ENCODE data around the gene GFRA4.

Gene GFRA4

DNA sequence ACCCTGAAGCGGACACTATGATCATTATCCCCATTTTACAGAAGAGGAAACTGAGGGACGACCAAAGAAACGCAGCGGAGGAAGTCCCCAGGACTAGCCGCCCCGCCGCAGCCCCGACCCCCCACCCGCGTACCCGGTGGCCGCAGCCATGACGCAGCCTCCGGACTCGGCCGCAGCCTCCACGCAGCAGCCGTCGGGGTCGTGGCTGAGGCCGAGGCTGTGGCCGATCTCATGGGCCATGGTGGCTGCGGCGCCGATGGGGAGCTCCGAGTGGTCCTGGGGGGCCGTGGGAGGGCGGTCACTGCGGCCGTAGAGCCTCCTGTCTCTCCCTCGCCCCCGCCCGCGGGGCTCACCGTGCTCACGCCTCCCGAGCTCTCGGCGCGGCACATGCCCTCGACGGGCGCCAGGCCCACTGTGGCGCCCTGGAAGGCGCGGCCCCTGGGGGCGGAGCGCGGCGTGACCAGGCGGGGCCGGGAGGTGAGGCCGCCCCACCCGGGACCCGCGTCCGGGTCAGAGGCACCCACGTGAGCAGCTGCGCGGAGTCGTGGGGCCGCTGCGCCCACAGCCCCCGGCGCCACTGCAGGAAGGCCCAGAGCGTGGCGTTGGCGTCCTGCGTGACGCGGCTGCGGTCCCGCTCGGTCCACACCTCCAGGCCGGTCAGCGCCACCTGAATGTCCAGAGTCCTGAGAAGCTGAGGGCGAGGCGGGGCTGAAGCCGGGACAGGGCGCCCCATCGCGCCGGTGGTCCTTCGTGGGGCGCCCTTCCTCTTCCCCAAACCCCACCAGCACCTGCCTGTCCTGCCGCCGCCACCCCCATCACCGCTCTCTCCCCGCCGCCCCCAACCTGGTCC lies 10.2 kb upstream of the GFRA4 start:
- DNase-seq: no peak

DNA sequence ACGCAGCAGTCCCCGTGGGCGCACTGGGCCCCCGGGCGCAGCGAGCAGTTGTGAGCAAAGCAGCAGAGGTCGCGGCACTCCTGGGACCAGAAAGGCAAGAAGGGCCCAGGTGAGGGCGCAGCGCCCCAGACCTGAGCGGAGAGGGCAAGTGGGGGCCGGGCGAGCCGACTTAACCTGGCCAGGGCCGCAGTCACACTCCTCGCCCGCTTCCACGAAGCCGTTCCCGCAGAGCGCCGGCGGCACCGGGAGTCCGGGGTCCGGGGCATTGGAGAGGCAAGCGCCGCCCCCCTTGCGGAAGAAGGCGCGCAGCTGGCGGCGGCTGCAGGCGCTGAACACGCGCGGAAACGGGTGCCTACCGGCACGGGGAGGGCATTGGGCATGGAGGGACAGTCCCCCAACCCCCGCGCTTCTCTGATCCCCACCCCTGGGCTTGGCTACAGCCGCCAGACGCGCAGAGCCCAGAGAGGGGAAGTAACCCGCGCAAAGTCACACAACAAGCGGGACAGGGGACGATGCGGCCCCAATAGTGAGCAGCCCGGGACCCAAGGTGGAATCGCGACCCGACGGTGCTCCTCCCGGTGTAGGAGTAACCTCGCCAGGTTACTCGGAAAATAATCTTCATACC lies 9.5 kb upstream of the GFRA4 start:
- DNase-seq: no peak

DNA sequence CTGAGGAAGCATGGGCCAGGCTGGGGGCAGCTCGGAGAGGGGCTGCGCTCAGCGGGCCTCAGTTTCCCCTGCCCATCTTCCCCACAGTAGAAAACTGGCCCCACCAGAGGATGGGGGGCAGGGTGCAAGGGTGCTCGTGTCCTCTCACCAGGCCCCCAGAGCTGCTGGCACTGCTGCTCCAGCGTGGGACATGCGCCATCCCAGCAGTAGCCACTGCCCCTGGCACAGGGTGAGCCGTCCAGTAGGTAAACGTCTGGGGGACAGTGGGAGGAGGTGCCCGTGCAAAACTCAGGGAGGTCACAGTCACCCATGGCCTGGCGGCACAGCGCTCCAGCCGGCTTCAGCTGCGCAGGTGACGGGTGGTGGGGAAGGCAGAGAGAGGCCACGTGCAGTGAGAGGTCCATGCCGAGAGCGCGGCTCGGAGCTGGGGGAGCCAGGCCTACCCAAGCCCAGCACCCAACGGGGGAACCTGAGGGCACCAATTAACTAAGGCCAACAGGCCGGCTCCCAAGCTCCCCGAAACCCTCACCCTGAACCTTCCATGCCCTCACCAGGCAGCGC lies 8.9 kb upstream of the GFRA4 start:
- no peak for DNase-seq

DNA sequence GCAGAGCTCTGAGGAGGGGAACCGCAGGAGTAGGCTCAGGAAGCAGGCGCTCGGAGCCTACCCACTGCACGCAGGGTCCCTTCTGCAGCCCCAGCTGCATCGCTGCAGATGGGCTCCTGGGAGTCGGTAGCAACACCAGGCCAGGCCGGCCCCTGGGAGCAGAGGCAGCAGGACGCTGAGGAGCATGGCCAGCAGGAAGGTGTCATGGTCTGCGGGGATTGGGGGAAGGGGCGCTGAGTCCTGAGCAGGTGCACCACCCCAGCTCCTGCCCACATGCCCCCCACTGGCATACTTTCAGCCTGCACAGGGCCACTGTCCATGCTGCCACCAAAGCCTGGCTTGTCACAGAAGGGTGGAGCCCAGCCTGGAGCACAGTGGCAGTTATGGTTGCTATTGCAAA lies 7.7 kb upstream of the GFRA4 start:
- DNase-seq: no peak

DNA sequence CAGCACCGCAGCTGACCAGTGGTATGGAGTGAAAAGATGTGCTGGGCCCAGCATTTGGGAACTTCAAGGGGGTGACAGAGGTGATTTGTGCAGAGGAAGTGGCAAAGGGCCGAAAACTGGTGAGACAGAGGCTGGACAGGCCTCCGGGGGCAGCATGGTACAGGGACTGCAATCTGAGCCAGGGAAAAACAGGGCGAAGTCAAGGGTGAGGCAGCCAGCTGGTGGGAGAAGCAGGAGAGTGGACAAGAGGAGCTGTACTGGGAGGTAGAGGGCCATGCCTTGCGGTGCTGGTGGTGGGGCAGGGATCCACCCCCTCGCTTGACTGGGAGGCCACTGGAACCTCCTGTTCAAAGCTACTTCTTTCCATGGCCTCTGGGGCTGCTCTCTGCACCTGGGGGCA lies 7.3 kb upstream of the GFRA4 start:
- no peak for DNase-seq

DNA sequence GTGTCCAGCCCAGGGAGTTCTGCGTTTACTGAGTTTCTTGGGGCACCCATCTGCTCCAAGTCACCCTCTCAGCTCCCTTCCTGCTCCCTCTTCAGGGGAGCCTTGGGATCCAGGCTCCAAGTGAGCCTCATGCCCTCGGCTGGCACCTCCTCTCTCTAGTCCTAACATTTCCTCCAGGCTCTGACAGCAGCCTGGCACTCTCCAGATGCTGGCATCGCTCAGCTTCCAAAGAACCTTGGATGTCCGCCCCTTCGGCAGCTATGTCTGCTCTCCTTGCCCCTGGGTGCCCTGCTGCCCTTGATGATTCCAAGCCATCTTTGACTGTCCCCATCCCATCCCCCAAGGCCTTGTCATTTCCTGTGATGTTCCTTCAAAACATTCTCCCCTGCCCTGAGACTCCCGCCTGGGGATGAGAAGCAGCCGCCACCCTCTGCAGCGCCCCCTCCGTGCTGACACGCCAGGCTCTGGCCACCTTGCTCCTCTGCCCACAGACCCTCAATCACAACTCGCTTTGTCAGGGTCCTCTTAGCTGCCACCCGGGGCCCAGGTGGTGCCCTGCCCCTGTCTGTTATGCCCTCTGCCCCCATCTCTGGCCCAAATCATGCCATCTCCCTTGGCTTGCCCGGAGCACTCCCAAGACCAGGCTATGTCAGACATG lies 6.6 kb upstream of the GFRA4 start:
- no peak for DNase-seq

DNA sequence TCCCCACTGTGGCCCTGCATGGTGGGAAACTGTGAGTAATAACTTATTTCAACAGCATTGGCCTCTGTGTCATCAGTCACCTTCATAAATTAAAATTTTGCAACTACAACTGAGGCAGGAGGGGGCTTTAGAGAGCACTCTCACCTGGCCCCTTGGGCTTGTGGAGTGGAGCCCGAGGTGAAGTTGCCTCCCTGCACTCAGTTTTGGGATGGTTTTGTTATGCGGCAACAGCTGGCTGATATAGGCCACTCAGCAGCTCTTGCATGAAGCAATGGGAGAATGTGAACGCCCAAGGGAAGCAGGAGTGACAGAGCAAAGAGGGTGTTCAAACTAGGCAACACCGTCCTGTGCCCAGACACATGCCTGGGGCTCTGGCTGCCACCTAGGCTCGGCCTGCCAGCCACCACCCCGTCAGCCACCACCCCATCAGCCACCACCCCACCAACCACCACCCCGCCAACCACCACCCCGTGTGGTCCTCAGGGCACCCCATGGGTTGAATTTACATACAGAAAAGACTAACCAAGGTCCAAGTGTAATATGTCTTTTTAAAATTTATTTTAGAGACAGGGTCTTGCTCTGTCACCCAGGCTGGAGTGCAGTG lies 4.3 kb upstream of the GFRA4 start:
- no peak for DNase-seq

DNA sequence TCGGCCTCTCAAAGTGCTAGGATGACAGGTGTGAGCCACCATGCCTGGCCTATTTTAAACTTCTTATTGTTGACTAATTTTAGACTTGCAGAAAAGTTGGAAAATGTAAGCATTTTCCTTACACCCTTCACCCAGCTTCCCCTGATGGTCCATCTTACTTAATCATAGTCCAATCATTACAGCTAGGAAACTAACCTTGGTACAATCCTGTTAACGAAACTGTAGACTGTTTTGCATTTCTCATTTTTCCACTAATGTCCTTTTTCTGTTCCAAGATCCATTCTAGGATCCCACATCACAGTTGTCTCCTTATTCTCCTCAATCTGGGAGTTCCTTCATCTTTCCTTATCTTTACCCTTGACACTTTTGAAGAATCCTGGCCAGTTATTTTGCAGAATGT lies 659 bp upstream of the GFRA4 start:
- DNase-seq: no peak

DNA sequence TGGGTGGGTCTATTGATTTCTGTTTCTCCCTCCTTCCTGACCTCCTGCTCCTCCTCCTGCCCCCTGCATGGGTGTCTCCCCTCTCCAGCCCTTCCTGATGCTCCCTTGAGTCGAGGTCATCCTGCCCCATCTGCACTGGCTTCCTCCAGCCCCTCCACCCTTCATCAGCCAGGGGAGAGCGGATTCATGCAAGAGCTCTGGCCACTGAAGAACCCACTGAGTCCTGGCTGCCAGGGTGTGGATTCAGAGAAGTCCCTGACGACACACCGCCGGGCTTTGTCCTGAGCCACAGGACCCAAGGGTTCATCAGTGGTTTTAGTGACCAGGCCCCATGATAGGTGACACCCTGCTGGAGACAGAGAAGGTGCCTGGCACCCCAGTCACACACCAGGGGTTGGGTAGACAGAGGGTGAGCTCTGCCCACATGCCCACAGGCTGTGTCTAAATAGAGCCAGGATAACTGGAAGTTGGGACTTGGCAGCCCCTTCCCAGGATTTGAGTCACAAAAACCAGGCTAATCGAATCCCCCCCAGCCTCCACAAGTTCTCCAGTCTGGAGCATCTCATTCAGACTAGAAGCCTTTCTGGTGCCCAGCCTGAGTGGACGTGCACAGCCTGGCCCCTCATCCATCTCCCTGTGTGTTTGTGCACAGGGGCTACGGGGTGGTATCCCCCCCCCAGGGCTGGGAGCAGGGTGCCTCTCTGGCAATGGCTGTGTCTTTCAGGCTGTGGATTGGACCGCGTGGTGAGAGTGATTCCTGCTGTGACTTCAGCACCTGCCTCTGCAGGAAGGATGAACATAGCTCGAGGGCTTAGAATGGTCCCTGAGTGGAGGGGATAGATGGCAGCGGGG lies 1.2 kb downstream of the GFRA4 start:
- no peak for DNase-seq

DNA sequence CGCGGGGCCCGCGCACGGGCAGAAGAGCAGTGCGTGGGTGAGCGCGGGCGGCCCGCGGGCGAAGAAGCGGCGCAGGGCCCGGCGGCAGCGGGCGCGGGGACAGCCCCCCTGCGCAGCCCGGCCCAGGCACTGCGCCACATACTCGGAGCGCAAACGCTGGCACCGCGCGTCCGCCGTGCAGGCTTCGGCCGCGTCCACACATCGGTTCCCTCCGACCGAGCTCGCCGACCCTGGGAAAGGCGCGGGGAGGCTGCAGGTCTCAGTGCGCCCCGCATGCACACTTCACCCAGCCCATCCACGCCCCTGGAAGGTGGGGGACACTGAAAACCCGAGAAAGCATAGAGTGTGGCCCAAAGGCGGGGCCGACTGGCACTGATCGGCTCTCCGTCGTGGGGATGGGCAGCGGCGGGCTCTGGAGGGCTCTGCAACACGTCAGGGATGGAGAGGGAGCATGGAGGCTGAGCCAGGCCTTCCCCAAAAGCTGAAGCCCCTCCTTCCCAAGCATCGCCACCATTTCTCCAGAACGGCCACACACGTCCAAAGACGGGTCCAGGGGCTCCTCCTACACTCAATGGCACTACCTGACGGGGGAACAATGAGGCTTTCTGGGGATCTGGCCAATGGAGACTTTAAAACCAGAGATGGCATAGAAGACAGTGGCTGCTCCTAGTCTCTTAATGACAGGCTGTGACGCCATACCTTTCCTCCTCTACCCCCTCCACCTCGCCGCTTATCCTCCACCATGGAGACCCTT lies 2.0 kb downstream of the GFRA4 start:
- no peak for DNase-seq

DNA sequence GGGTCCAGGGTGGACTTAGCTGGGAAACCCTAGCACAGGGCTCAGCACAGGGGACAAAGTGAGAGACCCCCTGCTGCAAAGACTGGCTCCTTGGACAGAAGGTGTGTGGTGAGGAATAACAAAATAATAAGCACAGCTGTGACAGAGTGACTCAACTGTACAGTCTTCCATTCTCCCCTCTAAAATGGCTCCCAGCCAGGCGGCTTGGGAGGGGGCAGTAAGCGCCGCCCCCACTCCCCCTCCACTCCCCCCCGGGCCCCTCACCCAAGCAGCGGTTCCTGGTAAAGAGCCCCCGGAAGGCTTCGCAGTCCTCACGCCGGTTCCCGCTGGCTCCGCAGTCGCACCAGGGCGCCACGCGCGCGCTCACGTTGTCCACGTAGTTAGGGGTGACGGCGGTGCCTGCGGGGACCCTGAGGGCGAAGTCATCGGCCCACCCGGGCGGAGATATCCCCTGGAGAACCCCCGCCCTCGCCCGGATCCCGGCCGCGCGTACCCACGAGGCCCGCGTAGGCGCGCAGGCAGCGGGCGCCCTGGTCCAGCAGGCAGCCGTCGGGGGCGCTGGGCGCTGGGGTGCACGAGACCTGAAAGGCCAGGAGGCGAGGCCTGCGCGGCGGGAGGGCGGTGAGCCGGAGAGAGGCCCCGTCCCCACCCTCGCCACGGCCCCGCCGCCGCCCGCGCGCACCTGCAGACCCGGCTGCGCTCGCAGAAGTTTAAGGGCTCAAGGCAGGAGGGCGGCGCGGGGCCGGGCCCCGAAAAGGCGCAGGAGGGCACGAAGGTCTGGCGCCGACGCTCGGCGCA lies 2.7 kb downstream of the GFRA4 start:
- DNase-seq: no peak

DNA sequence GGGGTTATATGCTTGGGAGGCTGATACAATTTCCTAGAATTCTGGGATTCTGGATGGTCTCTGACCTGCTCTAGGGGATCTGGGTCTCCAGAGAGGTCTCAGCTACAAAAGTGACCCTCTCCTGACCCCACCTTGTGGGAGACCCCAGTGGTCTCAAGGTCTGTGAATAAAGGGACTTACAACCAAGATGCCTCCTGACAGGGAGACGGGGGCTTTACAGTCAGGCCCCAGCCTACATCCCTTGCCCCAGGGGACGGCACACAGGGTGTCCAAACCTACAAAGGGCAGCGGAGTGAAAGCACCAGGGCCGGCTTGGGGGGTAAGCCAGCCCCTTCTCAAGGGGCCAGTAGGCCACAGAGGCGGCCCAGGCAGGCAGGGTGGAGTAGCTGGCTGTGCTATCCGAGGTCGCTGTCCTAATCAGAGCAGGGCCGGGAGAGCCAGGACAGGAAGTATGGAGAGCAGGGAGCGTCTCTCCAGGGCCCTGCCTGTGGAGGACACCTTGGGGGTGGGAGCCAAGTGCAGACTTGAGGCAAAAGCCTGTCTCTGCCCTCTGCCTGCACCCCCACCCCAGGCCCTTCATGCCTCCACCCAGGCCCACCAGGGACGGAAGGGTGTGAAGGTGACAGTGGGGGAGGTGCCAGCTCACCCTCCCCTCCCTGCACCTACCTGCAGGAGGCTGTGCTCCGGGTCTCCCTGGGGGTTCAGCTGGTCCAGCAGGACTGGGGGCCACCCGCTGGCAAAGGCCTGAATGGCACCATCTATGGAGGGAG lies 3.5 kb downstream of the GFRA4 start:
- no peak for DNase-seq

DNA sequence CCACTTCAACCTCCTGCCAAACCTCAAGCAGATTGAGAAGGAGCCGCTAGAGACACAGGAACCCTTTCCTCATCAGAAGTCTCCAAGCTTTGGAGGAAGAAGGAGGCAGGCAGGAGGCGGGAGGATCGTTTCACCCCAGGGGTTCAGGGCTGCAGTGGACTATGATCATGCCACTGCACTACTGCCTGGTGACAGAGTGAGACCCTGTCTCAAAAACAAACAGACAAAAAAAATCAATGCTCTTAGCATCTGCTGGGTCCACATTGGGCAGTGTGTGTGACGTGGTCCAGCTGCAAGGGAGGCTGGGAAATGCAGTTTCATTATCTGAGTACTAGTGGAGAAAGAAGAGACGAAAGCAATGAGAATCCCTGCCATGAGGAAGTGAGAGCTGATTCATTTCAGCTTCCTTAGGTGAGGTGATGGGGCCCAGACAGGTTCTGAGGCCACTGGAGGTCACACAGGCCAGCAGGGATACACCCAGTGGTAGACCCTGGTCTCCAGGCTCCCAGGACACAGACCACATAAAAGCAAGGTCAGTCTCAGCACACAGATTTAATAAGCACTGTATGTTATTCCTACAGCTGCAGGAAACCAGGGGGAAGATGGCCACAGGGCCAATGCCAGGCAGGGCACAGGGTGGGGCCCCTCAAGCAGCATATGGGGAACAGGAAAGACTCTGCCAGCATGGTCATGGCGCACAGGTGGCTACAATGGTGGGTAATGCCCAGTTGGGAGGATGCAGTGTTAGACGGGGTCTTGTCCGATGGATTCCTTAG lies 4.3 kb downstream of the GFRA4 start:
- no peak for DNase-seq

DNA sequence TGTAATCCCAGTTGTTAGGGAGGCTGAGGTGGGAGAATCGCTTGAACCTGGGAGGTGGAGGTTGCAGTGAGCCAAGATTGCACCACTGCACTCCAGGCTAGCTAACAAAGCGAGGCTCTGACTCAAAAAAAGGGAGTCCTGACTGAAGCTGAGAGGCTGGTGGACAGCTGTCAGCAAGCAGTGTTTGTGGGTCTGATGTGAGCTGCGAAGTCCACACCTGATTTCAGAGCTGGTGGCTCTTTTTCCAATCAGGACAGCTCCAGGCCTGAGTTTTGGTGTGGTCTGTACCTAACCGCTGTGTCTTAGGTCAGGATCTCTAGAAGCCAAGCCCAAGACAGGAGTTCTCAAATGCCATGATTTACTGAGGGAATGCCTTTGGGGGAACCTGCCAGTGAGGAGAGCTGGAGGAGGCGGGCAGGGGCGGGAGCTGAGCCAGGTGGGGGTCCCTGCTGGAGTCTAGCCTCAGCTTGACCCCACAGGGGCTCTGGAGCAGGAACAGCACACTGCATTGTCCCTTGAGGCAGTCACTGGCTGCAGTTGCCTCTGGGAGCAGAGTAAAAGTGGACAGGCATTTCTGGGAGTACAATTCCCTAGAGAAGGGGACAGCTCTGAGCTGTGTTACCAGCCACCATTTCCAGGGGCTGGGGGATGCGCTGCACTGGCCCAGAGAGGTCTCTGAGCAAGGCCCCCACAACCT lies 5.0 kb downstream of the GFRA4 start:
- no peak for DNase-seq

DNA sequence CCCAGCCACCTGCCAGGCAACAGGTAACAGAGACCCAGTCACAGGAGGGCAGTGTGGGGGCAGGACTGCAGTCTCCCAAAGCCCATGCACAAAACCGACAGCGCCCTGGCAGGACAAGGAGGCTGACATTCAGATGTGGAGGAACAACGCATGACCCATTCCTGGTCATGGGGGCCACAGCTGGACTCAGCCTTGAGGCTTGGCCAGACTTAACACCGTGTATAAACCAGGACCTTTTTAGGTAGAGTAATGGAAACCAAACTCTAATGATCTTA lies 8.1 kb downstream of the GFRA4 start:
- DNase-seq: no peak

DNA sequence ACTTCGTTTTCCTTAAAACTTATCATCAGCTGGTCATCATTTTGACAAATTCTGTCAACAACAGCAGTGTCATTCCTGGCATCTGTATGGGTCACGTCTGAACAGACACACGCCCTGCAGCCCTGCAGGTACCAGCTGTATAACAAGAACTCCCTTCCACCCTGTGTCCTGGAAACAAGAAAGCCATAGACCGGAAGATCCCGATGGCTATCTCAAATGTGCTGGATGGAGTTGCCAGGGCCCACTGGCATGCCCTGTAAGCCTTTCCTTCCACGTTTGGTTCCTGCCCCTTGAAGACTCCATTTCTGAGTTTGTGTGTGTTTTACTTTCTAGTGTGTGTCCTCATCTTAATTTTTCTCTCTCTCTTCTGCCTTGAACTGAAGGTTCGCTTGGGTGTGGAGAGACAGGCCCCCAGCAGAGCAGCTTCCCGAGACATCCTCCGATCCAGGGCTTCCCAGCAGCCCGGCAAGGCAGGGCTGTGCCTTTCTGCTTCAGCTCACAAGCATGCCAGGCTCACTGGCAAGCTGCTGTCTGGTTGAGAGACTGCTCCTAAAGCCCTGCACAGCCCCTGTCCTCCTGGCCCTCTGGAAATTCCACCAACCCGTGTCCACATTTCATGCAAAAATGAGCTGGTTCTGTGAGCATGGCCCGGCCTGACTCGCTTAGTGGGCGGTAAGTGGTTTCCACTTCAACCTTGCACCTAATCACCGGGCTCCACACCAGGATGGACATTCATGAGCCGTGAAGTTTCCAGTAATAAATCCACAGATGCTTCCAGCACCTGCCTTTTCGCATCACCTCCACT lies 8.7 kb downstream of the GFRA4 start:
- no peak for DNase-seq

DNA sequence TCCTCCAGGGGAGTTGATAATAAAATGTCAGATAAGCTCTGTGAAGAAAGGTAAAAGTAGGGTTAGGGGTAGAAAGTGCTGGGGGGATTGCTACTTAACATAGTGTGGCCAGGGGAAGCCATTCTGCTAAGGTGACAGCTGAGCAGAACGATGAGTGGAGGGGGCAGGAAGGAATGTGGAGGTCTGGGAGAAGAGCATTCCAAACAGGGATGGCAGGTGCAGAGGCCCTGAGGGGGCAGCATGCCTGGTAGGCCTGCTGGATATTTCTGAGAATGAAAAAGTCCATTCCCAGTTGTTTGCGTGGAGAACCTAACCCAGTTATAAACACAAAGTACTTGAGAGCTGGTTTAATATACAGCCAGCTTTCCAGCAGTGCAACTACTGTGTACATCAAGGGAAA lies 9.3 kb downstream of the GFRA4 start:
- no peak for DNase-seq
